Stimulated activated CD4-positive, alpha-beta T cell treated with anti-CD3 and anti-CD28 coated beads, TNF-alpha, amount 100 ng/mL, for 4 hours (primary cell): Measurements from ENCODE around the gene FBXO44.

Experiments
- DNase-seq, 3 experiments: peaks; one replicate each; pipeline ENCODE4 v3.0.0-alpha.2; 2020; ENCODE audit warnings: low read depth in 3 of 3

The FBXO44 gene

DNA sequence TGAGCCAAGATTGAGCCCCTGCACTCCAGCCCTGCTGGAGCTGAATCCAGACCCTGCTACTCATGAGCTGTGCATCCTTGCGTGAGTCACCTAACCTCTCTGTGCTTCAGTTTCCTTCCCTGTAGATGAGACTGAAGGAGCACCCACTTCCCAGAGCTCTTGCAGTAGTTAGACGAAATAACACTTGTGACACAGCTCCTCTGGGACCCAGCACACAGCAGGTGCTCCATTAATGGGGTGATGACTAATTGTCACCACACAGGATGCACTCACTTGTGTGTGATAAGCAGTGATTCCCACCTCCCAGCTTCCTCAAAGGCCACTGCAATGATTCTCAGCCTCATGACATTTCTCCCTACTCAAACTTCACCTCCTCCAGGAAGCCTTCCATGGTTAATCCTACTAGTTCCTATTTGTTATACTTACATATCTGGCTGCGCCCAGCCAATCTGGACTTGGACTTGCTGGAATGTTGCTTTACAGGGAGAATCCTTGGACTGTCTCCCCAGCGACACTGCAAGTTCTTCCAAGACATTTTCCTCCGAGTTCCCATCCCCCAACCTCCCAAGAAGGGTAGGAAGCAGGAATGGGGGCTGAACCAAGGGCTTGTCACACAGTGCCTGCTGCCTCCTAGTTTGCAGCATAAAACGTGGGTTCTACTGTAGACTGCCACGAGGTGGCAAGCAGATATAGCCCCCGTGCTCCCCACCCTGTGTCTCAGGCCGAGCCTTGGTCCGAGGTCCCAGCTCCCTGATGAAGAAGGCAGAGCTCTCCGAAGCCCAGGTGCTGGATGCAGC is 54.1 kb downstream of the FBXO44 start:
- no peak for DNase-seq

DNA sequence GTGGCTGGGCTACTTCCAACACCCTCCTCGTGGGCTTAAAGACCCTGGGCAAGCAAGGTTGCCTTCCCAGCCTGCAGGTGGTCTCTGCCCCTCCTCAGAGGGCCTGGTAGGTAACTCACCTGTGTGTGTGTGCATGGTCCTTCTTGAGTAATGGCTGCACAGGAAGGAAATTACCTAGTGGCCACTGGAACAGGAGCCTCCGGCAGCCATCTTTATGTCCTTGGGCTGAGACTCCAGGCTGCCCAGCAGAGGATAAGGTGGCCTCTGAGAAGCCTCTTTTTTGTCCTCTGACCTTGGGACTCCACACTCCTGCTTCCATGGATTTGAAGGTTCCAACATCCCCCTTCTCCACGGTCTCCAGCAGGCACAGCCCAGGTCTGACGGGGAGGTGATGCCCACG is 56.8 kb downstream of the FBXO44 start:
- DNase-seq: no peak

DNA sequence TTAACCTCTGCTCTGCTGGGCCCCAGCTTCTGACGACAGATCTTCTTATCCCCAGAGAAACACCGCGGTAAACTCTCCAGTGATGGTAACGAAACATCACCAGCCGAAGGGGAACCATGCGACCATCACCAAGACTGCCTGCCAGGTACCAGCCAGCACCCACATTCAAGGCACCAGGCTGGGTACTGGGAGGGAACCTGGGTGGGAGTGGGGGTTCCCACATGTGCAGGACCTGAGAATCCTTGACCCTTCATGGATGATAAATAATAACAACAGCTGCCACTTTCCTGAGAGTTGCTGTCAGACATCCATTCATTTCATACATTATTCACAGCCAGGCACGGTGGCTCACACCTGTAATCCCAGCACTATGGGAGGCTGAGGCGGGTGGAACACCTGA is 57.6 kb downstream of the FBXO44 start:
- no peak for DNase-seq
